Activated T-helper 2 cell treated with anti-CD3 and anti-CD28 coated beads, Interferon-gamma antibody, Interleukin-2, Interleukin-4, amounts not matched to agents 10 μg/mL and 5 μg/mL and 100 μg/mL, durations not matched to agents 14 hours and 24 hours and 36 hours (primary cell): ENCODE measurements around the gene SMARCD3. TPM values are rescaled to one million over a fixed set of nuclear protein-coding genes. Genes with fewer than 3 reads are reported as not detected.

Experiments
- DNase-seq: peaks from one replicate; pipeline ENCODE4 v3.0.0; 2021; ENCODE audit warnings: low spot score
- H3K27ac Mint-ChIP-seq: one replicate; pipeline ENCODE4 v1.8.0; 2021; ENCODE audit warnings: mixed read lengths
- H3K27me3 Mint-ChIP-seq: one replicate; pipeline ENCODE4 v1.8.0; 2021; ENCODE audit warnings: low read depth, mixed read lengths
- H3K36me3 Mint-ChIP-seq: one replicate; pipeline ENCODE4 v1.8.0; 2021; ENCODE audit warnings: low read depth, mixed read lengths
- H3K4me1 Mint-ChIP-seq: one replicate; pipeline ENCODE4 v1.8.0; 2021; ENCODE audit warnings: low read depth, mixed read lengths
- H3K4me3 Mint-ChIP-seq: one replicate; pipeline ENCODE4 v1.8.0; 2021; ENCODE audit warnings: low read depth, mild to moderate bottlenecking, moderate library complexity, mixed read lengths
- H3K9me3 Mint-ChIP-seq: one replicate; pipeline ENCODE4 v1.8.0; 2021; ENCODE audit warnings: mixed read lengths
- intact Hi-C: fragments of 100-400 bp; cut with micrococcal nuclease; formaldehyde crosslinking; loops from one replicate; pipeline ENCODE4 v1.15.1; 2023
- total RNA-seq: library from RNA; stranded (reverse); gene quantifications from 2 replicates; pipeline ENCODE4 v1.2.3, GENCODE V29; 2022

SMARCD3 gene
- total RNA-seq, 1 donor from 2014 or later, result 3.3 TPM

GRCh38 chr7:151235091-151235787, 13.3 kb downstream of the SMARCD3 start:
- peaks cover 1% of the 10 kb centered on the region for H3K27me3 Mint-ChIP-seq
- H3K27ac Mint-ChIP-seq, result no peak overlapping the region
- H3K4me3 Mint-ChIP-seq, result peak overlapping the region; percentile 30
- H3K4me1 Mint-ChIP-seq, result peaks cover 18% of the 10 kb centered on the region
- DNase-seq, result no peak
- H3K36me3 Mint-ChIP-seq, result peaks cover 45% of the 10 kb centered on the region
- intact Hi-C loops, result no loop called here
- H3K9me3 Mint-ChIP-seq, result no peaks in the 10 kb centered on the region

- Mint-ChIP-seq H3K36me3 (peaks cover 38% of the 10 kb centered on the region), H3K27me3 (peaks cover 4% of the 10 kb centered on the region), H3K27ac (peak overlapping the region; percentile 99), H3K9me3 (no peaks in the 10 kb centered on the region), H3K4me1 (peaks cover 18% of the 10 kb centered on the region), H3K4me3 (peak overlapping the region; percentile 100)
- intact Hi-C loops, result loop anchor here (1.0 to 5.0 kb wide), 4 partner anchors 9 to 175 kb away; partner anchors contain the start of gene SLC4A2
- DNase-seq, result no peak
These were observed 14.7 kb downstream of the SMARCD3 start for GRCh38 chr7:151233804-151234203.

- Mint-ChIP-seq H3K27ac (peak overlapping the region; percentile 99), H3K4me1 (peaks cover 20% of the 10 kb centered on the region), H3K27me3 (peaks cover 4% of the 10 kb centered on the region), H3K4me3 (peak overlapping the region; percentile 100), H3K36me3 (peaks cover 38% of the 10 kb centered on the region), H3K9me3 (no peaks in the 10 kb centered on the region)
- intact Hi-C loops, result loop anchor here (1.0 to 5.0 kb wide), 4 partner anchors 10 to 174 kb away; partner anchors contain the start of gene SLC4A2
- peak; percentile 57 for DNase-seq
These were observed 15.4 kb downstream of the SMARCD3 start for GRCh38 chr7:151232917-151233701.

- Mint-ChIP-seq H3K4me1 (peaks cover 23% of the 10 kb centered on the region), H3K9me3 (no peaks in the 10 kb centered on the region), H3K36me3 (peaks cover 38% of the 10 kb centered on the region), H3K4me3 (peak within 1 kb of the TSS; percentile 100), H3K27me3 (peaks cover 4% of the 10 kb centered on the region), H3K27ac (peak within 1 kb of the TSS; percentile 99)
- intact Hi-C loops, result loop anchor here (2.0 to 5.0 kb wide), 3 partner anchors 110 to 174 kb away; partner anchors contain the start of gene SLC4A2
- DNase-seq, result peak; percentile 89
These were observed 16.2 kb downstream of the SMARCD3 start, which contains the start of gene CHPF2 for GRCh38 chr7:151232091-151232916. CHPF2 (plus strand) TSS chr7:151232483; CDS start chr7:151234012, 1,529 bp downstream.

GRCh38 chr7:151231080-151231479, 17.4 kb downstream of the SMARCD3 start:
- Mint-ChIP-seq H3K4me1 (peaks cover 30% of the 10 kb centered on the region), H3K36me3 (peaks cover 39% of the 10 kb centered on the region), H3K4me3 (peak overlapping the region; percentile 15), H3K27ac (no peak overlapping the region), H3K27me3 (peaks cover 4% of the 10 kb centered on the region), H3K9me3 (no peaks in the 10 kb centered on the region)
- DNase-seq, result no peak
- intact Hi-C loops, result loop anchor here (5.0 kb wide), 1 partner anchor 109 kb away; no protein-coding TSS in a partner anchor

GRCh38 chr7:151229249-151229648, 19.2 kb downstream of the SMARCD3 start:
- Mint-ChIP-seq H3K9me3 (no peaks in the 10 kb centered on the region), H3K27me3 (peaks cover 4% of the 10 kb centered on the region), H3K27ac (no peak overlapping the region), H3K4me3 (no peak overlapping the region), H3K4me1 (peaks cover 37% of the 10 kb centered on the region), H3K36me3 (peaks cover 40% of the 10 kb centered on the region)
- intact Hi-C loops, result loop anchor here (5.0 to 10.0 kb wide), 2 partner anchors 144 to 288 kb away; partner anchors contain the start of genes AGAP3, FASTK, RHEB and TMUB1
- DNase-seq, result no peak

- Mint-ChIP-seq H3K9me3 (no peaks in the 10 kb centered on the region), H3K4me1 (peaks cover 29% of the 10 kb centered on the region), H3K36me3 (peaks cover 39% of the 10 kb centered on the region), H3K27me3 (peaks cover 4% of the 10 kb centered on the region), H3K27ac (no peak overlapping the region), H3K4me3 (peak overlapping the region; percentile 99)
- intact Hi-C loops, result loop anchor here (5.0 to 10.0 kb wide), 2 partner anchors 143 to 289 kb away; partner anchors contain the start of genes AGAP3, FASTK, RHEB and TMUB1
- DNase-seq, result no peak
These were observed 20.2 kb downstream of the SMARCD3 start for GRCh38 chr7:151228024-151228866.

- Mint-ChIP-seq H3K36me3 (peaks cover 45% of the 10 kb centered on the region), H3K27me3 (peaks cover 4% of the 10 kb centered on the region), H3K4me1 (peaks cover 27% of the 10 kb centered on the region), H3K4me3 (peak within 1 kb of the TSS; percentile 99), H3K9me3 (no peaks in the 10 kb centered on the region), H3K27ac (peak within 1 kb of the TSS; percentile 90)
- intact Hi-C loops, result loop anchor here (5.0 to 10.0 kb wide), 2 partner anchors 142 to 290 kb away; partner anchors contain the start of genes AGAP3, FASTK, RHEB and TMUB1
- DNase-seq, result peak; percentile 95
These were observed 21.4 kb downstream of the SMARCD3 start, which contains the start of gene ABCF2 for GRCh38 chr7:151226875-151227782. ABCF2 (minus strand) TSS chr7:151227205; CDS start chr7:151226458, 747 bp downstream.

- Mint-ChIP-seq H3K36me3 (peaks cover 50% of the 10 kb centered on the region), H3K4me3 (peak overlapping the region; percentile 99), H3K9me3 (no peaks in the 10 kb centered on the region), H3K27me3 (peaks cover 4% of the 10 kb centered on the region), H3K4me1 (peaks cover 21% of the 10 kb centered on the region), H3K27ac (peak overlapping the region; percentile 90)
- no peak for DNase-seq
- intact Hi-C loops, result loop anchor here (5.0 to 10.0 kb wide), 2 partner anchors 142 to 291 kb away; partner anchors contain the start of genes AGAP3, FASTK, RHEB and TMUB1
These were observed 22.0 kb downstream of the SMARCD3 start for GRCh38 chr7:151226560-151226874.

- no peak for DNase-seq
- intact Hi-C loops, result loop anchor here (5.0 to 10.0 kb wide), 2 partner anchors 141 to 291 kb away; partner anchors contain the start of genes AGAP3, FASTK, RHEB and TMUB1
- Mint-ChIP-seq H3K27ac (peak overlapping the region; percentile 90), H3K4me1 (peaks cover 20% of the 10 kb centered on the region), H3K27me3 (peaks cover 4% of the 10 kb centered on the region), H3K36me3 (peaks cover 52% of the 10 kb centered on the region), H3K4me3 (peak overlapping the region; percentile 99), H3K9me3 (no peaks in the 10 kb centered on the region)
These were observed 22.5 kb downstream of the SMARCD3 start for GRCh38 chr7:151225948-151226510.
